Keratinocyte (primary cell): ENCODE data around the gene USB1.

Experiments
- EZH2 ChIP-seq: IDR thresholded peaks from one replicate; pipeline ENCODE4 v1.6.1; 2012; ENCODE audit warnings: inconsistent platforms, mild to moderate bottlenecking, low read length, moderate library complexity
- TF ChIP-seq, protein P1 (sequence below), 3 experiments: IDR thresholded peaks in 1 of 3; conservative IDR thresholded peaks in 1 of 3; optimal IDR thresholded peaks in 1 of 3; 2 replicates in 2 of 3; 3 replicates in 1 of 3; pipeline versions ENCODE3 to v1.5.1; 2011; ENCODE audit warnings: low read length in 3 of 3, mild to moderate bottlenecking in 3 of 3, moderate library complexity in 2 of 3, control low read depth in 1 of 3, inconsistent platforms in 1 of 3; ENCODE audit not compliant: insufficient read depth in 2 of 3; ENCODE audit errors: extremely low read depth in 1 of 3

DNA sequence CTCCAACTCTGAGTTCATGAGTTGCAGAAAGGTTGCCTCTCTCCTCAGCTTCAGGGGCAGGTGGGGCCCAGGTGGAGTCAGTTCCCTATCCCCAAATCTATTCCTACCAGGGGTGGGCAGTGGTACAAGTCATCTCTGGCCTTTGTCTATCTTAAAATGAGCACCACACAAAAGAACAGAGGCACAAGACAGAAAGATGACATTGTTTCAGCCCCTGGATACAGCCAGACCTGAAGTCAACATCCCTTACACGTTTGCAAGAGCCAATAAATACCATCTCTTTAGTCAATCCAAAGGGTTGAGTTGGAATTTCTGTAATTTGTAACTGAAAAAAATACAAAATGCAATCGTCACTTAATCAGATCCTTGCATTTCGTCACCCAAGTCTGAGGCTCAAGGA is 56.6 kb downstream of the USB1 start:
- TF ChIP-seq, protein P1, sequence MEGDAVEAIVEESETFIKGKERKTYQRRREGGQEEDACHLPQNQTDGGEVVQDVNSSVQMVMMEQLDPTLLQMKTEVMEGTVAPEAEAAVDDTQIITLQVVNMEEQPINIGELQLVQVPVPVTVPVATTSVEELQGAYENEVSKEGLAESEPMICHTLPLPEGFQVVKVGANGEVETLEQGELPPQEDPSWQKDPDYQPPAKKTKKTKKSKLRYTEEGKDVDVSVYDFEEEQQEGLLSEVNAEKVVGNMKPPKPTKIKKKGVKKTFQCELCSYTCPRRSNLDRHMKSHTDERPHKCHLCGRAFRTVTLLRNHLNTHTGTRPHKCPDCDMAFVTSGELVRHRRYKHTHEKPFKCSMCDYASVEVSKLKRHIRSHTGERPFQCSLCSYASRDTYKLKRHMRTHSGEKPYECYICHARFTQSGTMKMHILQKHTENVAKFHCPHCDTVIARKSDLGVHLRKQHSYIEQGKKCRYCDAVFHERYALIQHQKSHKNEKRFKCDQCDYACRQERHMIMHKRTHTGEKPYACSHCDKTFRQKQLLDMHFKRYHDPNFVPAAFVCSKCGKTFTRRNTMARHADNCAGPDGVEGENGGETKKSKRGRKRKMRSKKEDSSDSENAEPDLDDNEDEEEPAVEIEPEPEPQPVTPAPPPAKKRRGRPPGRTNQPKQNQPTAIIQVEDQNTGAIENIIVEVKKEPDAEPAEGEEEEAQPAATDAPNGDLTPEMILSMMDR (optimal IDR thresholded peaks at IDR 0.05 in 1 of 3, IDR thresholded peaks at IDR 0.05 in 1 of 3, conservative IDR thresholded peaks at IDR 0.05 in 1 of 3; ENCODE audit: extremely low read depth in 1 of 3, insufficient read depth in 2 of 3, low read length in 3 of 3), result no peak
- no peak for TF ChIP-seq EZH2
